CD1c-positive myeloid dendritic cell (primary cell): Measurements from ENCODE around the gene CALHM3.

Source experiments
- DNase-seq: peaks from one replicate; pipeline ENCODE4 v3.0.0-alpha.2; 2016; ENCODE audit errors: extremely low spot score

CALHM3 gene

DNA sequence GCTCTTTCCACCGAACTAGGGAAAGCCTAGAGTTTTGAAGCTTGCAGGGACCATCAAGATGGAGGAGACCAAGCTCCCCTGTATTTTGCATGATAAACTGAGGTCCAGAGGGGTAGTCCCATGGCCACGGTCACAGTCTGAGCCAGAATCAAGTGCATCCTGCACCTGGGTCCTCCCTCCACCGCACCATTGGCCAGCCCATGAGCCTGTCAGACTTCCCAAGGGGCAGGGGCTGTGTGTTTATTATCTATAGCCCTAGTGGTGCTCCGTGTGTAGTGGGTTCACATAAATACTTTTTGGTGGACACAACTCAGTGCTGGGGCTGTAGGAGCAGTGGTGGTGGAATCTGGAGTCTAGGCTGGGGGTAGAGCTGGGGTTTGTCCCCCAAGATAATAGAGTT, 3.6 kb downstream of the CALHM3 start:
- DNase-seq: no peak

DNA sequence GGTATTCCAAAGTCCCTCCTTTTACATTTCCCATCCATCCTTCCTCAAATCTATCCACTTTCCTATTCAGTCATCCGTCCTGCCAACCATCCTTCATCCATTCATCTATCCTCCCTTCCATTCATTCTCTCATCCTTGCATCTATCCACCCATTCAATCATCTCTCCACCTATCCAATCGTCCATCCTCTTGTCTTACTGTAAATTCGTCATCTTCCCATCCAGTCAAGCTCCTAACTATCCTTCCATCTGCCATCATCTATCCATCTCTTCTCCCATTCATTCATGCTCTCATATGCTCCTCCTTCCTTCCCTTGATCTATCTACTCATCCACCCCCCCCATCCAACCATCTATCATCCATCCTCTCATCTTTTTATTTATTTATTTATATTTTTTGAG, 5.0 kb downstream of the CALHM3 start:
- DNase-seq: no peak

GRCh38 chr10:103473261-103473671, 5.8 kb downstream of the CALHM3 start:
- no peak for DNase-seq

- DNase-seq: no peak
These were observed 7.0 kb downstream of the CALHM3 start for GRCh38 chr10:103472005-103472404.

DNA sequence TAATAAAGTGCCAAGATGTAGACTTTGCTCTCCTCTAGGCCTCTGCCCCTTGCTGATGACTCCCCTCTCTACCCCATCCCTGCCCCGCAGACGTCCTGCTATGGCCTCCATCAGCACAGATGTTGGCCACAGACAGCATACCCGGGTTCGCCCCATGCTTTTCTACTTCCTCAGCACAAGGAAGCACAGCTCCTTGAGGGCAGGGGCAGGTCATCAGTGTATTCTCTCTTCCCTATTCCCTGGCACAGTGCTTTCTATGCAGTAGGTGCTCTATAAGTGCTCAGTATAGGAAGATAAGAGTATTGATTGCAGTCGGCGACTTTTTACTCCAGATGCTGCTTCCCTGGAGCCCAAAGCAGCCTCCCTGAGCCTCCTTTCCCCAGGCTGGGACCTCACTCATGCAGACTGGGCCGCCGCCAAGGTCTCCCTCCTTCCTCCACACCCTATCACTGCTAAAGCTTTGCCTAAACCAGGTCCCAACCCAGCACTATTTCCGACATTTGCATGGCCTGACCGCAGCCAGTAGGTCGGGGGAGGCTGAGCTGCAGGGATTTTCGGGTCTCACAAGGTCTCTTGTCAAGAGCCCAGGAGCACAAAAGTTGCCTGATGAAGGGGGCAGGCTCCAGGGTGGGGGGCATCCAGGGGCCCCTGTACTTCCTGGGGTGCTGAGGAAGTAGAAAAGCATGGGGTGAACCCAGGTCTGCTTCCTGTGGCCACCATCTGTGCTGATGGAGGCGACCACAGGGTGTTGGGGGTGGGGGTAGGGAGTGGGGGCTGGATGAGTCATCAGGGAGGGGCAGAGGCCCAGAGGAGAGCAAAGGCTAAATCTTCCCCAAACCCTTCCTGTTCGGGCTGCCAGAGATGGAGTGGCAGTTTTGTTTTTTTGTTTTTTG, 8.0 kb downstream of the CALHM3 start:
- peak; percentile 68 for DNase-seq

DNA sequence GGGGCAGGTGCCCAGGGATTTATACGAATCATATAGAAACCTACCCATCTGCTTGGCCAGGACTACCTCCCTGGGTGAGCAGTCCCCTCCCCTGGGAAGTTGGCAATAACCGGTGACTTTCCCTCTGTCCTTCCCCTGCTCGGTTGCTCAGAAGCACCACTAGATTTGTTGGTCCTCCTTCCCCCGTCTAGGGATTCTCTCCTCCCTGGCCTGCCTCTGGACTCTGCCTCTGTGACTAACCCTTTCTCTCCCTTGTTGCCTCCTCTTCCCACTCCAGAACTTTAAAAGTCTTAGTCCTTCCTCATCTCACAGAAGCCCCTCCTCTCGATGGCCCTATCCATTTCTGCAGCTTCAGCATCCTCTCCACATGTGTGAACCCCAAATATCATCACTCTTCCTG, 9.8 kb downstream of the CALHM3 start:
- DNase-seq: no peak

DNA sequence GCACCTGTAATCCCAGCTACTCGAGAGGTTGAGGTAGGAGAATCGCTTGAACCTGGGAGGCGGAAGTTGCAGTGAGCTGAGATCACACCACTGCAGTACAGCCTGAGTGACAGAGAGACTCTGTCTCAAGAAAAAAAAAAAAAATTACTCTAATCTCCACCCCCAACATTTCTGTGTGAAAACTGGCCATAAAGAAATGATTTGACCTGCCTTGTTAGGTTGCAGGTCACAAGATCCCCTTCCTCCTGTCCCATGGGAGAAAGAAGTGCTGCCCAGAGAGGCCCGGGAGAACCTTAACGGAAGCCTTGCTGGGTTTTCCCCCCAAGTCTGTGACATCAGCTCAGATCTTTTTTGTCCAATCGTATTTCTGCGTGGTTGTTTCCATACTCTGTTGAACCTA, 11.6 kb downstream of the CALHM3 start:
- no peak for DNase-seq

GRCh38 chr10:103466734-103467133, 12.3 kb downstream of the CALHM3 start:
- no peak for DNase-seq

- peak; percentile 65 for DNase-seq
These were observed 13.4 kb downstream of the CALHM3 start for GRCh38 chr10:103465411-103466179.

- DNase-seq: peak; percentile 40
These were observed 15.5 kb downstream of the CALHM3 start for GRCh38 chr10:103463499-103463898.

DNA sequence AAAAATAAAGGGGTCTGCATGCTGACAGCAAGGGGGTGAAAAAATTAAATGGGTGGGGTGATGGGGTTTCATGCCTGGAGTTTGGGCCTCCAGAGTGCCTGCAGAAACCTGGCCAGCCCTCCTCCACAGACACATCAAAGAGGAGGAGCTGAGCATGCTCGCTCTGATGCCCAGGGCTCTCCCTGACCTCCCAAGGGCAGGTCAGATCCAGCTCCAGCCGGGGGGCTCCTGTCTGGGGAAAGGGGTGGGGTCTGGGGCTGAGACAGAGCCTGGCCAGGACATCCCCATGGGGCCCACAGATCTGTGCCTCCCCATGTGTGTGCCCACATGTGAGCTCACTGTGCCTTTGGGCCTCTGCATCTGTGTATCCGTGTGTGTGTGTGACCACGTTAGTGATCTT, 19.4 kb downstream of the CALHM3 start:
- DNase-seq: no peak

GRCh38 chr10:103458720-103459119, 20.3 kb downstream of the CALHM3 start, which contains the start of gene CALHM1:
CALHM1 (minus strand) TSS chr10:103458900; CDS start chr10:103458751, 149 bp downstream.
- DNase-seq: peak; percentile 38

DNA sequence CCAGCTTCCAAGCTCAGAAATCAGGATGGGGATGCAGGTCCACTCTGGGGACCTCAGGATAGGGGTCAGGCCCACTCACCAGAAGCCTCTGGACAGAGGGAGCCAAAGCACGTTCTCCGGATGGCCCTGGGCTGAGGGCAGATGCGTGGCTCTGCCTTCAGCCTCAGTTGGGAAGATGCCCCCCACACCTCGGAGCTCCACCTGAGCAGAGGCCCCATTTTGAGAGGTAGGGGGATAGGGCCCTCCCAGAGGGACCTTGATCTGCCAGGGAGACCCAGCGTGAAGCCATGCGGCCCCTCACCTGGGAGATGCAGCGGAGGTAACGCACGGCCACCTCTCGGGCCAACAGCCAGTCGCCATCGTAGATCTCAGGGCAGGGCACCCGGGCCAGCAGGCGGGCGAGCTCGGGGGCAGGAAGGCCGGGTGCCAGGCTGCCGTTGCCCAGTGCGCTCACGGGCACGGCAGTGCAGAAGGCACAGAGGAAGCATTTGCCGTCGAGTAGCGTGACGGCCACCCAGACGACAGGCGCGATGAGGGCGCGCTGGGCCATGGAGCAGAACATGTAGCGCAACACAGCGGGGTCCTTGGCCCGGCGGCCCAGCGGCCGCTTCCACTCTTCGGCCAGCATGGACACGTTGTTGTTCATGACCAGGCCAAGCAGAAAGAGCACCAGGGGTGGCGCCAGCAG, 21.0 kb downstream of the CALHM3 start:
- DNase-seq: no peak

GRCh38 chr10:103457176-103457712, 21.8 kb downstream of the CALHM3 start:
- no peak for DNase-seq

GRCh38 chr10:103456074-103456660, 22.9 kb downstream of the CALHM3 start:
- no peak for DNase-seq

- no peak for DNase-seq
These were observed 23.8 kb downstream of the CALHM3 start for GRCh38 chr10:103455235-103455634.

DNA sequence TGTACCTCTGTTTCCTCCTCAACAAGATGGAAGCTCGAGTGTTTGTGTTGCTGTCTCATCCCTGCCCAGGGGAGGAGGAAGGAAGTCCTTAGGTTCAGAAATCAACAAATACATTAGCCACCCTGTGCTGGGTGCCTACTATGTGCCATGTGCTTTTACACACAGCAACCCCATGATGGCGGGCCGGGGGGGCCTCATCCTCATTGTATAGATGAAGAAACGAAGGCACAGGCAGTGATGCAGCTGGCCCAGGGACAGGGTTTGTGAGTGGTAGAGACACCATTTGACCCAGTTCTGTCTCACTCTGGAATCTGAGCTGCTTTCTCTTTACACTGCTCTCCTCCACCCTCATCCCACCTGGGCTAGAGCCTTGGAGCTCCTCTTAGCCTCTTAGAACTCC, 25.0 kb downstream of the CALHM3 start:
- DNase-seq: no peak

DNA sequence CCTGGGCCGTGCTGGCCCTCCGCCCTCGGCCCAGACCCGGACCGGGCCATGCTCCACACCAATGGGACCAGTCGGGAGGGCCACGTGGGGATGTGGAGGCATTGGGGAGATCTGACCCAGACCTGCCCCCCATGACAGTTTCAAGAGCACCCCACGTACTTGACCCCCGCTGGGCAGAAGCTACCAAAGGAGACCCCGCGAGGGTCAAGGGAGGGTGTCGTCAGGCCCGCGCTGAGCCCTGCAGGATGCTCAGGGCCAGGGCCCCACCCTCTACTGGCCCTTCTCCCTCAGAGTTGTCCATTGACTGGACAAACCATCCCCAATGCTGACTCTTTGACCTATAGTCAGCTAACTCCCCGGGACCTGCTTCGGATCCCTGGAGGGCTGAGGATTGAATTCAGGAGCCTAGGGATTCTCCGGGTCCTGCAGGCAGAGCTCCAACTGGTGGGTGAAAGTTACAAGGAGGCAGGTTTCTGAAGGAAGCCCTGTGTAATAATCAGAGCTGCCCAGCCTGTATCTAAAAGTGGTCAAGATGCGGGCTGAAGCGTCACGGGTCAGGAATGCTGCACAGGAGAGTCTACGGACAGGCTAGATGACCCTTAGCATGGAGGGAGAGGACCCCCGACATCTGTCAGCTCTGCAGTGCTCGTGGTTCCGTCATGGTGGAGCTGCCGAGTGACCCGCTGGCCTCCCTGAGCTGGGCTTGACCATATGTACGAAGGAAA, 26.4 kb downstream of the CALHM3 start:
- DNase-seq: no peak

DNA sequence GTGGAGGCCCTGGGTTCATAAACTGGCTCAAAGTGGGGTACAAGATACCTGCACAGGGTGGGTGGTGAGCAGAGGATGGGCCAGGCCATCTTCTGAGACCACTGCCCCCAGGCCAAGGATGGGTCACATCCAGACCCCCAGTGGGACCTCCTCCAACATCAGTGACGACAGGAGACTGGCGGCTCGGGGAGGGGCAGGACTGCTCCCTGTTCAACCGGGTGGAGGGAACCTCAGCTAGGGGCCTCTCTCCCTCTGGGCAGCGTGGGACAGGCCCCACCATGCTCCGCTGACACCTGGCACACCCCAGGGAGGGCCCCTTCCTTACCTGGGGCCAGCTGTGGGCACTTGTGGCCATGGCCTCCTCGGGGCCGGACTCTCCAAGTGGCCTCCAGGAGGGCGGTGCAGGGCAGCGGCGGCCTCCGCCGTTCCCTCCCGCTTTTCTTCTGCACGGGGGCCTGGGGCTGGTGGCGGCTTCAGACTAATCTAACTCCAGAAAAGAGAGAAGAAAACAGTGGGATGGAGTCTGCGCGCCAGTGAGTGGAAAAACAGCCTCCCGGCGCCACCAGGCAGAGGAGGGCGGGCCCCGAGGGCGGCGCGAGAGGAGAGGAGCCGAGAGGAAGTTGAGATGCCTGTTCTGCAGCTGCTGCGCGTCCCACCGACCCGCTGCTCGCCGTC, 27.1 kb downstream of the CALHM3 start, which contains the start of gene CALHM2:
TSS of gene CALHM2 (minus strand) at position 540 of the 675 bp plus-strand sequence. CDS start 2,429 bp downstream, outside the sequence.
- DNase-seq: peak; percentile 66
